Spleen (tissue), 11 donors: Measurements from ENCODE around the gene FBP2. TPM values are rescaled to one million over a fixed set of nuclear protein-coding genes. Genes with fewer than 3 reads are reported as not detected.

Experiments used
- DNase-seq: peaks from one replicate; pipeline ENCODE4 v3.0.0-alpha.2; 2020
- H3K27ac ChIP-seq, 8 donors: fragments of 200-600 bp; sonication (generic) in 7 of 8; 1 replicate in 4 of 8; 2 replicates in 4 of 8; pipeline versions ENCODE4 v1.5.0 to v1.8.0; 2016 to 2021; ENCODE audit warnings: inconsistent platforms in 4 of 8, mild to moderate bottlenecking in 4 of 8, moderate library complexity in 1 of 8
- H3K27me3 ChIP-seq, 7 donors: fragments of 200-600 bp; sonication (generic) in 6 of 7; replicated peaks in 1 of 7; 1 replicate in 4 of 7; 2 replicates in 3 of 7; pipeline versions ENCODE4 v1.5.0 to v1.8.0; 2016 to 2021; ENCODE audit warnings: inconsistent platforms in 3 of 7, mild to moderate bottlenecking in 1 of 7
- H3K36me3 ChIP-seq, 6 donors: fragments of 200-600 bp; sonication (generic) in 5 of 6; 1 replicate in 4 of 6; 2 replicates in 2 of 6; pipeline versions ENCODE4 v1.5.0 to v1.8.0; 2016 to 2021; ENCODE audit warnings: inconsistent platforms in 2 of 6
- H3K4me1 ChIP-seq, 6 donors: fragments of 200-600 bp; sonication (generic) in 5 of 6; 1 replicate in 3 of 6; 2 replicates in 3 of 6; pipeline versions ENCODE4 v1.5.0 to v1.8.0; 2016 to 2021; ENCODE audit warnings: inconsistent platforms in 3 of 6
- H3K4me3 ChIP-seq, 8 donors: fragments of 200-600 bp; sonication (generic) in 7 of 8; 1 replicate in 4 of 8; 2 replicates in 4 of 8; pipeline versions ENCODE4 v1.5.0 to v1.8.0; 2016 to 2021; ENCODE audit warnings: inconsistent platforms in 4 of 8, mild to moderate bottlenecking in 4 of 8, moderate library complexity in 2 of 8
- H3K9me3 ChIP-seq, 8 donors: fragments of 200-600 bp; sonication (generic) in 7 of 8; 1 replicate in 4 of 8; 2 replicates in 4 of 8; pipeline versions ENCODE4 v1.5.0 to v1.8.0; 2016 to 2021; ENCODE audit warnings: inconsistent platforms in 4 of 8
- CTCF ChIP-seq, 11 experiments: fragments of 200-600 bp in 7 of 11; fragments of 450-650 bp in 4 of 11; sonication (generic) in 4 of 11; IDR thresholded peaks in 8 of 11; conservative IDR thresholded peaks in 3 of 11; 1 replicate in 7 of 11; 2 replicates in 4 of 11; pipeline versions ENCODE4 v1.4.0 to v1.8.0; 2016 to 2021; ENCODE audit warnings: antibody characterized with exemption in 11 of 11, inconsistent platforms in 4 of 11, mild to moderate bottlenecking in 1 of 11
- POLR2A ChIP-seq, 3 donors: fragments of 450-650 bp; IDR thresholded peaks; one replicate each; pipeline ENCODE4 v1.5.1; 2017; ENCODE audit warnings: antibody characterized with exemption in 3 of 3, mild to moderate bottlenecking in 1 of 3
- POLR2AphosphoS5 ChIP-seq, 3 donors: sonication (generic); formaldehyde crosslinking; IDR thresholded peaks; one replicate each; pipeline ENCODE4 v1.5.1; 2017; ENCODE audit warnings: antibody characterized with exemption in 3 of 3
- WGBS, 5 donors: extraction: QIAGEN DNeasy Blood & Tissue Kit in 3 of 5; methylation state at CpG; one replicate each; pipeline versions ENCODE4 v1.1.5 to v1.1.7; 2013 to 2018; 5-methylcytosine and 5-hydroxymethylcytosine counted together
- intact Hi-C: fragments of 100-400 bp; cut with DNase I; formaldehyde crosslinking; loops from one replicate; pipeline ENCODE4 v1.15.0; 2023; ENCODE audit warnings: low total_unique reads
- polyA plus RNA-seq, 3 donors: library from polyadenylated mRNA; stranded (reverse); fragments of 200-250 nt; gene quantifications; one replicate each; pipeline ENCODE4 v1.2.1, GENCODE V29; 2013
- total RNA-seq, 7 donors: library from RNA; depleted of rRNA in 3 of 7; stranded (reverse); fragments of >200 nt in 3 of 7; fragmentation: NEBNext Ultra II Directional in 4 of 7; extraction: Animal tissue kit (Norgen Biotek cat#: 25700) in 4 of 7; gene quantifications; one replicate each; pipeline versions ENCODE4 v1.1.0 to v1.2.1, GENCODE V29; 2016 to 2021
- donor health status: healthy with polysubstance abuse.
- donor health status: DM: no; HTN: no; CAD: no; lungs with moderate emphysema.
- donor health status: DM: no; HTN: no; CAD: no.
- donor health status: Bipolar disorder and iron deficiency.
- donor health status: healthy.
- donor health status: DM: no; HTN: no; CAD: no.
- donor health status: DM: yes; HTN: yes; CAD: no.

Gene FBP2
- total and polyA plus RNA-seq, 10 donors = 0.06 to 0.50 TPM; not detected in 8

DNA sequence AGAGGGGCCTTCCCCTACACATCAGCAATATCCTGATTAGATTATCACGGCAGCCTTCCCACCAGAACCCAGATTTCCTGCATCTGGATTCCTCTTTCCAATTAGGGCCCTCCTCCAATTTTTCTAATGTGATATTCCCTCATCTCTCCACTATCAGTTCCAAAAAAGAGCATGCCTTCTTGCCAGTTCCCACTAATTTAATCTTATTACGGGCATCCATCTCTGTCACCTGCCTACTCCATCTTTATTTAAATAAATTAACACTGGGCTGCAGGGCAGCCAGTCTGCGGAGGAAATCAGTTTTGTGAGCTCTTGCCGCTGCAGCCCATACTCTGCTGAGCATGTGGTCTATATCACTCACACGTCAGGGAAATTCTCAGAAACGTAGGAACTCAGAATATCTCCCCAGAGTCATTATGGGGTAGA lies 16.6 kb upstream of the FBP2 start:
- H3K27me3 ChIP-seq = peaks cover 0 to 22% (median 0%) of the 10 kb centered on the region in 7 donors
- no peak overlapping the region for H3K4me3 ChIP-seq
- no peaks in the 10 kb centered on the region for H3K36me3 ChIP-seq
- H3K27ac ChIP-seq = no peak overlapping the region
- no peaks in the 10 kb centered on the region for H3K9me3 ChIP-seq
- WGBS, 5 donors = 70 to 83% (median 81%) methylated on average over 6 of the region's 6 CpGs
- no peak for DNase-seq
- intact Hi-C loops = no loop called here
- H3K4me1 ChIP-seq = peaks cover 0 to 6% (median 0%) of the 10 kb centered on the region in 6 donors
- TF ChIP-seq CTCF (IDR thresholded peaks at IDR 0.05 in 8 of 11, conservative IDR thresholded peaks at IDR 0.05 in 3 of 11) = no peak
- no peak for TF ChIP-seq POLR2A (IDR thresholded peaks at IDR 0.05)
- no peak for TF ChIP-seq POLR2AphosphoS5 (IDR thresholded peaks at IDR 0.05)

DNA sequence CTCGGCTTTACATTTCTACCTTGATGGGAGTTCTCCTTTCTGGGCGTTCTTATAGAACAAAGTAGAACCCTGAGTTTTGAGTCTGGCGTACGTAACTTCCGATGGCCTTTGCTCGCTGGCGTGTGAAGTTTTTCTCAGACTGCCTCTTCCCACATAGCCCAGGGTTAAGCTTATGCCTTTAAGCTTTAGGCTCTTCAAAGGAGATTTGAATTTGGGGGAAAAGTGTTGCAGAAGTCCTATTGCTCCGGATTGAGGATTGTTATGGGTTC lies 13.7 kb upstream of the FBP2 start:
- H3K36me3 ChIP-seq = no peaks in the 10 kb centered on the region
- TF ChIP-seq CTCF (IDR thresholded peaks at IDR 0.05 in 8 of 11, conservative IDR thresholded peaks at IDR 0.05 in 3 of 11) (no peak), POLR2AphosphoS5 (IDR thresholded peaks at IDR 0.05) (no peak)
- intact Hi-C loops = no loop called here
- H3K27ac ChIP-seq = no peak overlapping the region
- H3K4me1 ChIP-seq = peaks cover 0 to 7% (median 3%) of the 10 kb centered on the region in 6 donors
- no peak for DNase-seq
- 92 to 97% (median 95%) methylated on average over 8 of the region's 8 CpGs for WGBS, 5 donors
- no peak overlapping the region for H3K4me3 ChIP-seq
- peaks cover 0 to 14% (median 0%) of the 10 kb centered on the region in 7 donors for H3K27me3 ChIP-seq
- H3K9me3 ChIP-seq = no peaks in the 10 kb centered on the region

GRCh38 chr9:94606646-94607422 lies 13.2 kb upstream of the FBP2 start:
- 86 to 95% (median 87%) methylated on average over 24 of the region's 24 CpGs for WGBS, 5 donors
- H3K9me3 ChIP-seq = no peaks in the 10 kb centered on the region
- peaks cover 0 to 10% (median 0%) of the 10 kb centered on the region in 7 donors for H3K27me3 ChIP-seq
- no peaks in the 10 kb centered on the region for H3K36me3 ChIP-seq
- intact Hi-C loops = no loop called here
- no peak for TF ChIP-seq POLR2A (IDR thresholded peaks at IDR 0.05)
- TF ChIP-seq POLR2AphosphoS5 (IDR thresholded peaks at IDR 0.05) = no peak
- TF ChIP-seq CTCF (IDR thresholded peaks at IDR 0.05 in 8 of 11, conservative IDR thresholded peaks at IDR 0.05 in 3 of 11) = no peak
- no peak for DNase-seq
- H3K4me1 ChIP-seq = peaks cover 0 to 7% (median 2%) of the 10 kb centered on the region in 6 donors
- no peak overlapping the region for H3K4me3 ChIP-seq
- H3K27ac ChIP-seq = no peak overlapping the region

DNA sequence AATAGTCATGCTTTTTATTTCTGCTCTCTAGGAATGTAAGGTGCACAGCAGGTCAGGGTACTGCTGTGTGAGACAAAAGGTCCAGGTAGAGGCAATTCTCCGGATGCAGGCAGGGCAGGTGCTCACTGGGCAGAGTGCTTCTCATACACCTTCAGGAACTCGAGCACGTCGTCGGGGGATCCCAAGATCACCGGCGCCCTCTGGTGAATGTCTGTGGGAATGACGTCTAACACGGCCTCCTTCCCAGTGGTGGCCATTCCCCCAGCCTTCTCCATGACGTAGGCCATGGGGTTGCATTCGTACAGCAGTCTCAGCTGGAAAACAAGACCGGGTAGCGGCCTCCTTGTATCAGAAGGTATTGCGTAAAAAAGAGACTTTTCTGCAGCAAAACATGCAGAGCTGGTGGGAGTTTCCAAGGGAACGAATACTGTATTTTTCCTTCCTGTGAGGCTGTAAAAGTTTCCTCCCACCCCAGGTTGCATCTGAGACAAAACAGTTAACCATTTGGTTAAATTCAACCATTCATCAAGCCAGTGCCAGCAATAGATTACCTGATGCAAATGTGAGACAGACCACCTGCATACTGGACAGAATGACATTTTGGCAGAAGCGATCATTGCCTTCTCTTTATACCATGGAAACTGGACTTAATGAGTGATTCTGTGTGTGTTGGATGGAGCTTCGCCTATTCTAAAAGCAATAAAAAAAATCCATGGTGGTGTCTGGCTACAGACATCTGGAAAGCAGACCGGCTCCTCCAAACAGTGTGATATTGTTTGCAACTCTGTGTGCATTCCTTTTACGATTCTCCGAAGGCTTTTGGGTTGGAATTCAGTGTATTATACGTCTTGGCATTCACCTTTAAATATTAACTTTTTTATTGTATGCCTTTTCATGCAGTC lies 9.9 kb upstream of the FBP2 start:
- Histone ChIP-seq H3K9me3 (no peaks in the 10 kb centered on the region), H3K36me3 (no peaks in the 10 kb centered on the region), H3K27ac (no peak overlapping the region), H3K4me3 (no peak overlapping the region), H3K27me3 (no peaks in the 10 kb centered on the region), H3K4me1 (peaks cover 0 to 7% (median 0%) of the 10 kb centered on the region in 6 donors)
- 28 to 35% (median 30%) methylated on average over 20 to 21 of the region's 21 CpGs for WGBS, 5 donors
- peak; percentile 86 for DNase-seq
- TF ChIP-seq POLR2AphosphoS5 (IDR thresholded peaks at IDR 0.05) (no peak), CTCF (IDR thresholded peaks at IDR 0.05 in 8 of 11, conservative IDR thresholded peaks at IDR 0.05 in 3 of 11) (peak; percentile 40 to 86 (median 61))
- intact Hi-C loops = no loop called here
